Neural cell (in vitro differentiated cells): ENCODE data around the gene TRPC4AP. TPM values are rescaled to one million over a fixed set of nuclear protein-coding genes. Genes with fewer than 3 reads are reported as not detected.

Experiments
- H2AFZ ChIP-seq: fragments of 200-600, 300-800 bp; sonication (generic), shearing (Covaris generic); 2 replicates; pipeline ENCODE4 v1.6.0; 2014; ENCODE audit warnings: low read depth, mild to moderate bottlenecking, antibody characterized with exemption, low read length, moderate library complexity
- H3F3A ChIP-seq: fragments of 200-600 bp; shearing (Covaris generic); 2 replicates; pipeline ENCODE4 v1.6.1; 2016; ENCODE audit warnings: mild to moderate bottlenecking, moderate library complexity, mixed read lengths, antibody characterized with exemption, low read length; ENCODE audit not compliant: insufficient read depth, poor library complexity, severe bottlenecking
- H3K27ac ChIP-seq: fragments of 200-600, 300-800 bp; sonication (generic), shearing (Covaris generic); 2 replicates; pipeline ENCODE4 v1.5.1; 2014; ENCODE audit warnings: mild to moderate bottlenecking, low read length, moderate library complexity
- H3K27me3 ChIP-seq: fragments of 300-800, 200-600 bp; sonication (generic), shearing (Covaris generic); 2 replicates; pipeline ENCODE4 v1.6.0; 2014; ENCODE audit warnings: mild to moderate bottlenecking, low read depth, low read length, moderate library complexity; ENCODE audit not compliant: insufficient read depth
- H3K36me3 ChIP-seq: fragments of 300-800, 200-600 bp; sonication (generic), shearing (Covaris generic); 2 replicates; pipeline ENCODE4 v1.5.1; 2014; ENCODE audit warnings: mild to moderate bottlenecking, antibody characterized with exemption, low read length, moderate library complexity; ENCODE audit not compliant: insufficient read depth
- H3K4me2 ChIP-seq: fragments of 300-800, 200-600 bp; sonication (generic), shearing (Covaris generic); 2 replicates; pipeline ENCODE4 v1.6.0; 2014; ENCODE audit warnings: mild to moderate bottlenecking, low read length
- H3K4me3 ChIP-seq: fragments of 300-800, 200-600 bp; sonication (generic), shearing (Covaris generic); 2 replicates; pipeline ENCODE4 v1.5.1; 2014; ENCODE audit warnings: mild to moderate bottlenecking, low read length, moderate library complexity
- H3K79me2 ChIP-seq: fragments of 200-600 bp; shearing (Covaris generic); replicated peaks from 2 replicates; pipeline ENCODE4 v1.6.0; 2014; ENCODE audit warnings: mild to moderate bottlenecking, low read length, moderate library complexity; ENCODE audit not compliant: insufficient read depth
- H3K9ac ChIP-seq: fragments of 300-800, 200-600 bp; sonication (generic), shearing (Covaris generic); 2 replicates; pipeline ENCODE4 v1.6.1; 2016; ENCODE audit warnings: mild to moderate bottlenecking, low read length, mixed read lengths
- H3K9me2 ChIP-seq: fragments of 200-600 bp; shearing (Covaris generic); 2 replicates; pipeline ENCODE4 v1.6.1; 2016; ENCODE audit warnings: mild to moderate bottlenecking, low read length, mixed read lengths; ENCODE audit not compliant: insufficient read depth
- H3K9me3 ChIP-seq: fragments of 200-600, 300-800 bp; sonication (generic), shearing (Covaris generic); 2 replicates; pipeline ENCODE4 v1.6.1; 2016; ENCODE audit warnings: mild to moderate bottlenecking, mixed run types, low read length, moderate library complexity, mixed read lengths
- H4K20me1 ChIP-seq: fragments of 200-600 bp; shearing (Covaris generic); 2 replicates; pipeline ENCODE4 v1.6.1; 2016; ENCODE audit warnings: mild to moderate bottlenecking, mixed run types; ENCODE audit not compliant: insufficient read depth
- CTCF ChIP-seq: fragments of 450-650 bp; IDR thresholded peaks from 2 replicates; pipeline ENCODE4 v1.5.1; 2014; ENCODE audit warnings: antibody characterized with exemption, mild to moderate bottlenecking, moderate library complexity; ENCODE audit not compliant: poor library complexity, severe bottlenecking
- EP300 ChIP-seq: fragments of 450-650 bp; conservative IDR thresholded peaks from 2 replicates; pipeline ENCODE4 v1.6.1; 2014; ENCODE audit warnings: antibody characterized with exemption, mild to moderate bottlenecking, moderate library complexity; ENCODE audit not compliant: poor library complexity, severe bottlenecking
- EZH2 ChIP-seq: fragments of 200-600, 300-800 bp; shearing (Covaris generic), sonication (generic); IDR thresholded peaks from 2 replicates; pipeline ENCODE4 v1.6.1; 2014; ENCODE audit warnings: antibody characterized with exemption, low read length, borderline replicate concordance, mild to moderate bottlenecking; ENCODE audit not compliant: insufficient read depth, poor library complexity, severe bottlenecking
- MXI1 ChIP-seq: fragments of 450-650 bp; conservative IDR thresholded peaks from 2 replicates; pipeline ENCODE4 v1.6.1; 2014; ENCODE audit warnings: antibody characterized with exemption, mild to moderate bottlenecking; ENCODE audit not compliant: poor library complexity, severe bottlenecking
- POLR2AphosphoS5 ChIP-seq: IDR thresholded peaks from 2 replicates; pipeline ENCODE4 v1.6.1; 2012
- RAD21 ChIP-seq: fragments of 450-650 bp; conservative IDR thresholded peaks from 2 replicates; pipeline ENCODE4 v1.6.1; 2014; ENCODE audit warnings: antibody characterized with exemption, mild to moderate bottlenecking, moderate library complexity
- SMC3 ChIP-seq: fragments of 450-650 bp; conservative IDR thresholded peaks from 2 replicates; pipeline ENCODE4 v1.6.1; 2014; ENCODE audit warnings: antibody characterized with exemption, mild to moderate bottlenecking, moderate library complexity; ENCODE audit not compliant: poor library complexity
- TAF1 ChIP-seq: IDR thresholded peaks from 2 replicates; pipeline ENCODE4 v1.6.1; 2012; ENCODE audit warnings: low read depth
- polyA plus RNA-seq: library from polyadenylated mRNA; depleted of rRNA; stranded (reverse); fragments of >200 nt; gene quantifications from 2 replicates; pipeline ENCODE4 v1.2.3, GENCODE V29; 2014
- TF ChIP-seq, protein P1 (sequence below): IDR thresholded peaks from 2 replicates; pipeline ENCODE4 v1.6.1; 2012; ENCODE audit warnings: borderline replicate concordance

TRPC4AP gene
- polyA plus RNA-seq, 1 donor from 2014 or later = 85.9 TPM

DNA sequence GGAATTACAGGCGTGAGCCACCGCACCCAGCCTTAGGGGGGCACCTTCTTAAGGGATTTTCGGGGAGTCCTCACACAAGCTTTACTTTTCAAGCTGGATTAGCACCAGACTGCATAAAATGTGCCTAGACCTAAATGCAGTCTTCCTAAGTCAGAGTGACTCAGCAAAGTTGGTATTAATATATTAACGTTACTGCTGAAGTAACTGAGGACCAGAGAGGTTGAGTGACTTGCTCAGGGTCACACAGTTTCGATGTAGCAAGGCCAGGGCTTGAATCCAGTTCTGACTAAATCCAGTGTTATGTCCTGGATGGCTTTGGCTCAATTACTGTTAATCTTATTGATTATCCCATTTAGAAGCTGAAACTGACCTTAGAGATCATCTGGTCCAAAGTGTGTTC is 41.1 kb upstream of the TRPC4AP start:
- Histone ChIP-seq H3K36me3 (no peaks in the 10 kb centered on the region), H4K20me1 (no peaks in the 10 kb centered on the region), H2AFZ (no peak overlapping the region), H3K79me2 (no peaks in the 10 kb centered on the region), H3K27ac (no peak overlapping the region), H3K9me3 (no peaks in the 10 kb centered on the region), H3K4me2 (no peak overlapping the region), H3K4me3 (no peak overlapping the region), H3K9ac (no peak overlapping the region), H3F3A (no peaks in the 10 kb centered on the region), H3K9me2 (no peaks in the 10 kb centered on the region), H3K27me3 (no peaks in the 10 kb centered on the region)
- TF ChIP-seq MXI1 (no peak), TAF1 (no peak), EZH2 (no peak), EP300 (no peak), RAD21 (no peak), SMC3 (no peak), POLR2AphosphoS5 (no peak), CTCF (no peak)
- TF ChIP-seq, protein P1, sequence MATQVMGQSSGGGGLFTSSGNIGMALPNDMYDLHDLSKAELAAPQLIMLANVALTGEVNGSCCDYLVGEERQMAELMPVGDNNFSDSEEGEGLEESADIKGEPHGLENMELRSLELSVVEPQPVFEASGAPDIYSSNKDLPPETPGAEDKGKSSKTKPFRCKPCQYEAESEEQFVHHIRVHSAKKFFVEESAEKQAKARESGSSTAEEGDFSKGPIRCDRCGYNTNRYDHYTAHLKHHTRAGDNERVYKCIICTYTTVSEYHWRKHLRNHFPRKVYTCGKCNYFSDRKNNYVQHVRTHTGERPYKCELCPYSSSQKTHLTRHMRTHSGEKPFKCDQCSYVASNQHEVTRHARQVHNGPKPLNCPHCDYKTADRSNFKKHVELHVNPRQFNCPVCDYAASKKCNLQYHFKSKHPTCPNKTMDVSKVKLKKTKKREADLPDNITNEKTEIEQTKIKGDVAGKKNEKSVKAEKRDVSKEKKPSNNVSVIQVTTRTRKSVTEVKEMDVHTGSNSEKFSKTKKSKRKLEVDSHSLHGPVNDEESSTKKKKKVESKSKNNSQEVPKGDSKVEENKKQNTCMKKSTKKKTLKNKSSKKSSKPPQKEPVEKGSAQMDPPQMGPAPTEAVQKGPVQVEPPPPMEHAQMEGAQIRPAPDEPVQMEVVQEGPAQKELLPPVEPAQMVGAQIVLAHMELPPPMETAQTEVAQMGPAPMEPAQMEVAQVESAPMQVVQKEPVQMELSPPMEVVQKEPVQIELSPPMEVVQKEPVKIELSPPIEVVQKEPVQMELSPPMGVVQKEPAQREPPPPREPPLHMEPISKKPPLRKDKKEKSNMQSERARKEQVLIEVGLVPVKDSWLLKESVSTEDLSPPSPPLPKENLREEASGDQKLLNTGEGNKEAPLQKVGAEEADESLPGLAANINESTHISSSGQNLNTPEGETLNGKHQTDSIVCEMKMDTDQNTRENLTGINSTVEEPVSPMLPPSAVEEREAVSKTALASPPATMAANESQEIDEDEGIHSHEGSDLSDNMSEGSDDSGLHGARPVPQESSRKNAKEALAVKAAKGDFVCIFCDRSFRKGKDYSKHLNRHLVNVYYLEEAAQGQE = no peak

DNA sequence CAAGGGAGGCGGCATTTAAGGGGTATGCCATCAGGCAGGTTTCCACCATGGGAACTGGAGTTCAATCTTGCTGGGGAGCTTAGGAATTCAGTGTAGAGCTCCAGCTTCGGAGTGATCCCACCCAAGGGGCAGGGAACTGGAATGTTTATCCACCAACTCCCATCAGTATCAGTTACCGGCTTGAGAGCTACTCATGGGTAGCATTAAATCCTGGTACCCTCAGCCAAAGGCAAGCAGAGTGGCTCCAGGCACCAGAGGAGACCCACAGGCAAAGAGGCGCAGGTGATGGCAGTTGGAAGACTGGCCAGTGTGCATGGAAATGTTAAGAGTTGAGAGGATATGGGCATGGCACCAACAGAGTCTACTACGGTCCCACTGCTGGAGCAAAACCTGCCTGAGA is 40.4 kb upstream of the TRPC4AP start:
- H3K36me3 ChIP-seq = no peaks in the 10 kb centered on the region
- H3F3A ChIP-seq = no peaks in the 10 kb centered on the region
- H3K9ac ChIP-seq = no peak overlapping the region
- no peaks in the 10 kb centered on the region for H3K9me3 ChIP-seq
- H3K4me3 ChIP-seq = no peak overlapping the region
- H2AFZ ChIP-seq = no peak overlapping the region
- H3K9me2 ChIP-seq = no peaks in the 10 kb centered on the region
- H4K20me1 ChIP-seq = no peaks in the 10 kb centered on the region
- no peak overlapping the region for H3K4me2 ChIP-seq
- TF ChIP-seq EP300 (no peak), RAD21 (no peak), CTCF (no peak), MXI1 (no peak)
- no peaks in the 10 kb centered on the region for H3K27me3 ChIP-seq
- H3K27ac ChIP-seq = no peak overlapping the region
- H3K79me2 ChIP-seq = no peaks in the 10 kb centered on the region
